ENCODE measurements around the gene CPNE7. TPM values are rescaled to one million over a fixed set of nuclear protein-coding genes. Genes with fewer than 3 reads are reported as not detected.
"Not testable (repeated sequence)": the region's sequence is repeated elsewhere in the genome, so short reads cannot be mapped to it uniquely, and the experiment has no call there.

The CPNE7 gene
- total RNA-seq, 1 donor from 2014 or later: not detected

DNA sequence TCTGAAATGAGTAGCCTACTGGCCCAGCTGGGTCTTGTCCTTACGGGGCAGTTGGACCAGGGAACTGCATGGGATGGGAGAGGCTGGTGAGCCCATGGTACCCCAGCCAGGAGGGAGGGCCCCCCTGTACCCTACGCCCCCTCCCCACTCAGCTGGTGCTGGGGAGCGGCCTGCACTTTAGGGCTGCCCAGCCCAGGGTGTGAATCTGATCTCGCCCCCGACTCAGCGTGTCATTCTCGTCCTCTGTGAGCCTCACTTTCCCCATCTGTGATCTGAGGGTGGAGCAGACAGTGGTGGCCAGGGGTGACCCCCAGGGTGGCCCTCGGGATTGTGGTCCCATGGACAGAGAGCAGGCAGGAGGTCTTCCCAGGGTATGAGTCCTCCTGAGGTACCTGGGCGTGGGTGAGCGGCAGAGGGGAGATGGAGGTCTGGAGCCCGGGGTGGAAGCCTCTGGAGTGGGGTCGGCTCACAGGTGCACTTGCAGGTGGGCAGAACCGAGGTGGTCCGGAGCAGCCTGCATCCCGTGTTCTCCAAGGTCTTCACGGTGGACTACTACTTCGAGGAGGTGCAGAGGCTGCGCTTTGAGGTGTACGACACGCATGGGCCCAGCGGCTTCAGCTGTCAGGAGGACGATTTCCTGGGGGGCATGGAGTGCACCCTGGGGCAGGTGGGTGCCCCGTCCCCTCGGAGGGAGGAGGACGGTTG is 1.6 kb downstream of the CPNE7 start:
- ATAC-seq (ENCODE audit: poor library complexity) (no peak), DNase-seq (no peak)
- intact Hi-C loops (cut with DNase I): no loop called here

GRCh38 chr16:89579351-89579750 is 3.8 kb downstream of the CPNE7 start:
- intact Hi-C loops (cut with DNase I): no loop called here
- no peak for DNase-seq
- no peak for ATAC-seq (ENCODE audit: poor library complexity)

DNA sequence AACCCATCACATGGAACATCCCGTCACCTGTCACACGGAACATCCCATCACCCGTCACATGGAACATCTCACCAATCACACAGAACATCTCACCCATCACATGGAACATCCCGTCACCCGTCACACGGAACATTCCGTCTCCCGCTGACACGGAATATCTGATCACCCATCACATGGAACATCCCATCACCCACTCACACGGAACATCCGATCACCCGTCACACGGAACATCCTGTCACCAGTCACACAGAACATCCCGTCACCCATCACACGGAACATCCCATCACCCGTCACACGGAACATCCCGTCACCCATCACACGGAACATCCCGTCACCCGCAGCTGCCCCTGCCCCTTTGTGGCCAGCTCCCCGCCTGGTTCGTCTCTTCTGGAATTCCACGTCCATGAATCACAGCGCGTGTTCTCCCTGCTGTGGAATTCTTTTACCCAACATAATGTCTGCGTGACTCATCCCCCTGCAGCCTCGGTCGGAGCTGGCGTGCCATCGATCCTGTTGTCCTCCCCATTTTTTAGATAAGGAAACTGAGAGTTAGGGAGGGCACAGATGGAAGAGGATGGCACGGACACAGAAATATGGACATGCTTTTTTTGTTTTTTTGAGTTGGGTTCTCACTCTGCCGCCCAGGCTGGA is 5.6 kb downstream of the CPNE7 start:
- ATAC-seq (ENCODE audit: poor library complexity) (no peak), DNase-seq (no peak)
- intact Hi-C loops (cut with DNase I): no loop called here

GRCh38 chr16:89581861-89582563 is 6.5 kb downstream of the CPNE7 start:
- intact Hi-C loops (cut with DNase I): no loop called here
- no peak for ATAC-seq (ENCODE audit: poor library complexity)
- no peak for DNase-seq

- ATAC-seq (ENCODE audit: poor library complexity): no peak
- no peak for DNase-seq
- intact Hi-C loops (cut with DNase I): no loop called here
These were observed 7.1 kb downstream of the CPNE7 start for GRCh38 chr16:89582614-89583196.

- no peak for ATAC-seq (ENCODE audit: poor library complexity)
- no peak for DNase-seq
- intact Hi-C loops (cut with DNase I): no loop called here
These were observed 7.8 kb downstream of the CPNE7 start for GRCh38 chr16:89583197-89583894.

- DNase-seq (no peak), ATAC-seq (ENCODE audit: poor library complexity) (no peak)
- intact Hi-C loops (cut with DNase I): no loop called here
These were observed 8.5 kb downstream of the CPNE7 start for GRCh38 chr16:89583895-89584644.

GRCh38 chr16:89584768-89585549 is 9.4 kb downstream of the CPNE7 start:
- ATAC-seq (ENCODE audit: poor library complexity) (no peak), DNase-seq (no peak)
- intact Hi-C loops (cut with DNase I): no loop called here

DNA sequence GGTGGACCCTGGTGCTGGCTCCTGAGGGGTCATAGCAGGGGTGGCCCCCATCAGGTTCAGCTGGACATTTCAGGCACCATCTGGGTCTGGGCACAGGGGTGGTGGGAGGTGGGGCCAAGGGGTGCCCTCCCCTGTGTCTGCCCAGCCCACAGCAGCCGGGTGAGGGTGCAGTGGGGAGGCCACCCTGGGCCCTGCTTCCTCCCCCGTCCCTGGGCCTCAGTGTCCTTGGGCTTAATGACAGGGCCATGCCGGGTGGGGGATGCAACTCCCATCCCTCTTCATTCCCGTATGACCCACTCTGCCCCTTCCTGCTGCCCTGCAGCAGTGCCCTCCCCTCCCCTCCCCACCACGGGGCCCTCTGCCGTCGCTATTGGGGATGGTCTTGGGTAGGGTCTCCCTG is 10.7 kb downstream of the CPNE7 start:
- DNase-seq: no peak
- no peak for ATAC-seq (ENCODE audit: poor library complexity)
- intact Hi-C loops (cut with DNase I): no loop called here

DNA sequence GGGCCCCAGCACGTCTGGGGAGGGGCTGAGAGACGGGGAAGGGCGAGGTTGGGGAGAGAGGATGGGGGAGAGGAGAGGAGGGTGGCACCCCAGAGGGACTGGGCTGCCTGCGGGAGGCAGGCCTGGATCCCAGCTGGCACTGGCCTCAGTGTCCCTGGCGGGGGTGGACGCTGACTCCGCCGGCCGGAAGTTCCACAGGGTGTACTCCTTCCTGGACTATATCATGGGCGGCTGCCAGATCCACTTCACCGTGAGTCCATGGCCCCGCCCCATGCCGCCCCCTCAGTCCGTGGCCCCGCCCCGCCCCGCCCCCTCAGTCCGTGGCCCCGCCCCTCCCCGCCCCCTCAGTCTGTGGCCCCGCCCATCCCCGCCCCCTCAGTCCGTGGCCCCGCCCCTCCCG is 11.3 kb downstream of the CPNE7 start:
- ATAC-seq (ENCODE audit: poor library complexity) (no peak), DNase-seq (no peak)
- intact Hi-C loops (cut with DNase I): no loop called here

DNA sequence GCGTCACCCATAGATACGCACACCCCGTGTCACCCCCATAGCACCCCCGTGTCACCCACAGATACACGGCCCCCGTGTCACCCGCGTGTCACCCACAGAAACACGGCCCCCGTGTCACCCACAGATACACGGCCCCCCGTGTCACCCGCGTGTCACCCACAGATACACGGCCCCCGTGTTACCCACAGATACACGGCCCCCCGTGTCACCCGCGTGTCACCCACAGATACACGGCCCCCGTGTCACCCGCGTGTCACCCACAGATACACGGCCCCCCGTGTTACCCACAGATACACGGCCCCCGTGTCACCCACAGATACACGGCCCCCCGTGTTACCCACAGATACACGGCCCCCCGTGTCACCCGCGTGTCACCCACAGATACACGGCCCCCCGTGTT is 12.1 kb downstream of the CPNE7 start:
- DNase-seq; intact Hi-C loops (cut with DNase I); ATAC-seq (ENCODE audit: poor library complexity): not testable (repeated sequence)

DNA sequence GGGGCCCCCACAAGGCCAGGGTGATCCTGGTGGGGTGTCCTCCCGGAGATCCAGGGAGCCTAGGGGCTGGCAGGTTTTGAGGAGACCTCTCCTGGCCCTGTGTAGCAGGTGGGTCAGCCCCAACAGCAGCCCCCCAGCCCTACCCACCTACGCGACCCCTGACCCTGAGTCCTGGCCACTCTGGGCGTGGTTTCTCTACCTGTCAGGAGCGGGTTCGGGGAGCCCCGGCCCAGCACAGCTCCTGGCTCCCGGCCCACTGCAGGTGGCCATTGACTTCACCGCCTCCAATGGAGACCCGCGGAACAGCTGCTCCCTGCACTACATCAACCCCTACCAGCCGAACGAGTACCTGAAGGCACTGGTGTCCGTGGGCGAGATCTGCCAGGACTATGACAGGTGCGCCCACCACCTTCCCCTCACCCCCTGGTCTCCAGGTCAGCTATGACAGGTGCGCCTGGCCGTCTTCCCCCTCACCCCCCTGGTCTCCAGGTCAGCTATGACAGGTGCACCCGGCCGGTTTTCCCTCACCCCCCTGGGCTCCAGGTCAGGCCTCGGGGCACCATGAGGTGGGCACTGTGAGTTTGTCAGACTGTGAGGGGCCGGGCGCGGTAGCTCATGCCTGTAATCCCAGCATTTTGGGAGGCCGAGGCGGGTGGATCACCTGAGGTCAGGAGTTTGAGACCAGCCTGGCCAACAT is 13.0 kb downstream of the CPNE7 start:
- DNase-seq: no peak
- intact Hi-C loops (cut with DNase I): no loop called here
- no peak for ATAC-seq (ENCODE audit: poor library complexity)

- intact Hi-C loops (cut with DNase I): no loop called here
- DNase-seq (no peak), ATAC-seq (ENCODE audit: poor library complexity) (no peak)
These were observed 13.8 kb downstream of the CPNE7 start for GRCh38 chr16:89589241-89589926.

- DNase-seq: no peak
- ATAC-seq (ENCODE audit: poor library complexity): no peak
- intact Hi-C loops (cut with DNase I): no loop called here
These were observed 18.3 kb downstream of the CPNE7 start for GRCh38 chr16:89593841-89594240.

- intact Hi-C loops (cut with DNase I): no loop called here
- no peak for DNase-seq
- ATAC-seq (ENCODE audit: poor library complexity): no peak
These were observed 19.9 kb downstream of the CPNE7 start for GRCh38 chr16:89595330-89596060.

Measured in Right ventricle myocardium superior (tissue), 1 donor.